ENCODE results near the gene TTC7B.

- TF ChIP-seq CTCF (IDR thresholded peaks at IDR 0.05) = no peak
- no peak for TF ChIP-seq POLR2A (IDR thresholded peaks at IDR 0.05)
Measured at GRCh38 chr14:90837355-90837754, 21.1 kb upstream of the TTC7B start.
